HG03060 (cell line): ENCODE results near the gene FNDC3A.
A peak's percentile ranks its signal among the peaks of the same experiment; 100 is the strongest.

Experiments
- ATAC-seq: cut with Tn5 transposase; IDR thresholded peaks from one replicate; pipeline ENCODE4 v1.9.1; 2021; ENCODE audit warnings: low read depth, moderate number of reproducible peaks; ENCODE audit not compliant: unreplicated experiment

Gene FNDC3A

DNA sequence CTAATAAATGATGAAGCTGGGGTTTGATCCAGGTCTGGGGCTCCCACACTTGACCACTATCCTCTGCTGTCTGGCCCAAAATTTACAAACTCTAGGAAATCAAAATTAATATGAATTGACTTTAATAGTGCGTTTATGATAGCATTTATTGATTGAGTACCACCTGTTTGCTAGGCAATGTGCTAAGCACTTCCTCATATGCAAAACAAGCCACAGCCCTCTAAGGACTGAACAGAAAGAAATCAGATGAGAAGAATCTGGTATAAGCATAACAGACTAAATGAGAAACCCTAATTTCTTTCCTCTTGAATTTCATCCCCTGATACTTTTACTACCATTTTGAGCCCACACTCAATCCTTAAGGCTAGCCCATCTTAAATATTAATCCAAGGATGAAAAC is 237.8 kb downstream of the FNDC3A start:
- no peak for ATAC-seq

DNA sequence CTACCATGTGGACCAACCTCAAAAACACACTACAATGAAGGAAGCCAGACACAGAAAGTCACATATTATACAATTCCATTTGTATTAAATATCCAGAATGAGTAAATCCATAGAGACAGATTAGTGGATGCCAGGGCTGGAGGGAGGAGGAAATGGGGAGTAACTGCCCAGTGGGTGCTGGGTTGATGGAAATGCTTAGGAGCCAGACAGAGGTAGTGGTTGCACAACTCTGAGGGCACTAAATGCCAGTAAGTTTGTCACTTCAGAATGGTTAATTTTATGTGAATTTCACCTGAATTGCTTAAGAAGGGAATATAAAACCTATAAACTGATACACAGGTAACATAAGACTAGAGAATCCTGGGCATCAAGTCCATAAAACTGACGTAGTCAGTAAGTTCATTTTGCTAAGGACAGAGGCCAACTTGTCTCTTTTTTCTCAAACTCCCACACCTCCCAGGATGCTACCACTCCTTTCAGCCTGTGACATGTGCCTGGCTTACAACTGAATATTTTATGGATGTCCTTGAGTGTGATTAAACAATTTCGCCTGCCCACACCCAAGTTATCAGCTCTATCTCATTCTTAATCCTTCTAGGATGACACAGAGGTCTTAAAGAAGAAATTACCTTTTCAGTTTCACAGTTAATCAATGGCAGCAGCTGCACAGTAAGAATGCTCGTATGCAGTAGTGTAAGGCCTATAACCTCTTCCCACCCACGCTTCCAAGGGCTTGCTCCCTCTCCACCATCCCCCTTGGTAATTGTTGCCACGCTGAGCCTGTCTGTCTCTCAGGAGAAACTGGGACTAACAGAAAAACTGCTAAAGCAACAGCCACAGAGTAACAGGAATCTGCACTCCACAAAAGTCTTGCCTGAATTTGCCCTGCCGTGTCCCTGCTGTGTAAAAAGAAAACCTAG is 238.5 kb downstream of the FNDC3A start:
- ATAC-seq: no peak

DNA sequence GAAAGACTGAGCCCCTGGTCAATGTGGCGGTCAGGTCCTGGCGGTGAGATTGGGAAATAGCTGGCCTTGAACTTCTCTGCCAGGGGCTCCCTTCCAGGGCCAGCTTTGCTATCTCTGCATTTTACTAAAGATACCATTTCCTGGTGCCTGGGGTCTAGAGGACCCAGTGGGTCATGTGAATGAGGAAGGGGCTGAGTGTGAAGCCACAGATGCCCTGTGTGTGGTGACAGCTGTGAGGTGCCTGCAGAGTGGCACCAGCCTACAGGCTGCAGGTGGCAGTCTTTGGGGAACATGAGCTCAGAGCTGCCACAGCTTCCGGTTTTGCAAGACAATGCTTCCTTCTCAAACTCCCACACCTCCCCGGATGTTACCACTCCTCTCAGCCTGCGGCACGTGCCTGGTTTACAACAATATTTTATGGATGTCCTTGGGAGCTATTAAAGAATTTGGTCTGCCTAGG is 239.2 kb downstream of the FNDC3A start:
- ATAC-seq: peak; percentile 58

DNA sequence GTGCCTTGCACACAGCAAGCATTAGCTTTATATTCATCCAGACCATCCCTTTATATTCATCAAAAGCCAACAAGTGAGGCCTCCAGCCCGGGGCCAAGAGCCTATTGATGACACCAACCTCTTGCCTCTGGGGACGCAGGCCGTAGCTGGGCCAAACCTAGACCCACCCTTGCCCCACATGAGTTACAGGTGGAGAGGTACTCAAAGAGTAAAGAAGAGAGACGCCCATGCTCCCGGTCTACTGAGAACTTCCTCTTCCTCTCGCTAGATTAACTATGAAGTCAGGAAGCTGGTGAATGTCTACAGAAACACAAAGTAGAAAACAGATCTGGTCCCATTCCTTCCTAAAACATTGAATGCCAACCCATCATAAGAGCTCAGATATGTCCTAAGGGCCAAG is 240.6 kb downstream of the FNDC3A start:
- no peak for ATAC-seq

DNA sequence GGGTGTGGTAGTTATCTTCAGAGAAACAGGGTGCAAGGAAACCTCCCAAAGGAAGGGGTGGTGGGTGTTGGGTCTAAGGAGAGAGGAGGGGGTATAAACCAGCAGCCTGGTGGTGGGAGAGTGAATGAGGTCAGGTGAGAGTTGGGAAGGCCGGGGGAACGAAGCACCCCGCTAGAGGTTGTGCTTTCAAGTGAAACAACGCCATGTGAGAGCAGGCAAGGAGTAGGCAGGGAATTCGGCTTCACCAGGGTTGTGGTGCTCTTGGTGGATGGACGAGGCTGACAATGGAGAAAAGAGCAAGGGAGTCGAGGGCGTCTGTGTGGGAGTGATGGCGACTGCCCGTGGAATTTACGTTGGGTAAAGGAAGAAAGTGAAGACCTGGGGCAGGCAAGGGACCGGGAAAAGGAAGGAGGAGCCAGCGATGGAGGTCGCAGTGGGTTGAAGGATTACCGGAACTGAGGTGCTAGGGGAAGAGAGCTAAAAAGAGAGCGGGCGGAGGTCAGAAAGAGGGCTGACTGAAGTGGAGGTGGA is 242.3 kb downstream of the FNDC3A start:
- ATAC-seq: no peak

DNA sequence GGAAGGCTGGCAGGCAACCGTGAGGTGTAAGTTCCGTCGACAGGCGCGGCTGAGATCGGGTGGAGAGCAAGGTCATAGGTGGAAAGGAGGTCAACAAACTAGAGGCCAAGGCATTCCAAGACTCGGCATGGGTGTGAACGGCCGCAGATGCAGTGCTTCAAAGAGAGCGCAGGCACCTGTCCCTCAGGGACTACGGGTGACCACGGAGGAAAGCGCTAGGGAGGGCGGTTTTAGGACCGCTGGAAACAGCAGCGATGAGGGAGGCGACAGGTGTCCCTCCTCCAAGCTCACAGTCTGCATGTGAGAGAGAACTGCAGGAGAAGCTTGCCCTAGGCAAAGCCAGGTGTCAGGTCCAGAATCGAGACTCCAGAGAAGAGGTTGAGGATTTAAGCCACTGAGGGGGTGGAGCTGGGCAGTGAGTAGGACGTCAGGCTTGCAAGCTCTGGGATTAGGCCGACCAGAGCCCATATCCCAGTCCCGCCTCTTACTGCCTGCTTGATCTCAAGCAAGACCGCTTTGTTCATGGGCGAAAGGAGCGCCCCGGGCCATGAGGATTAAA is 242.9 kb downstream of the FNDC3A start:
- no peak for ATAC-seq

DNA sequence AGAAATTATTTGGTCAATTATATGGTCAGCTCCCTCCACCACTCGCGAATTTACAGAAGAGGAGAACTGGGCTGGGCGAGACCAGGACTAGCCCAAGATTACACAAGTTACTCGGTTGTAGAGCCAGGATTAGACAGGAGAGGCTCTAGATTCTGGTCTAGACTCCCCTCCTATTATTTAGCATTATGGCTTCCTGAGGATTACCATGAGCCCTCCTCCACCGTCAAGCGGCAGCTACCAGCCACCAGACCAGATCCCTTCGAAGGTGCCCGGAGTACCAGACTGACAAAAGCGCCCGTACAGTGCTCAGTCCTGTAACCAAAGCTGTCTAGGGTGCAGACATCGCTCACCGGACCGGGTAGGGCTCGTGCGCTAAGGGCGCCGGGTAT is 243.9 kb downstream of the FNDC3A start:
- ATAC-seq: no peak

DNA sequence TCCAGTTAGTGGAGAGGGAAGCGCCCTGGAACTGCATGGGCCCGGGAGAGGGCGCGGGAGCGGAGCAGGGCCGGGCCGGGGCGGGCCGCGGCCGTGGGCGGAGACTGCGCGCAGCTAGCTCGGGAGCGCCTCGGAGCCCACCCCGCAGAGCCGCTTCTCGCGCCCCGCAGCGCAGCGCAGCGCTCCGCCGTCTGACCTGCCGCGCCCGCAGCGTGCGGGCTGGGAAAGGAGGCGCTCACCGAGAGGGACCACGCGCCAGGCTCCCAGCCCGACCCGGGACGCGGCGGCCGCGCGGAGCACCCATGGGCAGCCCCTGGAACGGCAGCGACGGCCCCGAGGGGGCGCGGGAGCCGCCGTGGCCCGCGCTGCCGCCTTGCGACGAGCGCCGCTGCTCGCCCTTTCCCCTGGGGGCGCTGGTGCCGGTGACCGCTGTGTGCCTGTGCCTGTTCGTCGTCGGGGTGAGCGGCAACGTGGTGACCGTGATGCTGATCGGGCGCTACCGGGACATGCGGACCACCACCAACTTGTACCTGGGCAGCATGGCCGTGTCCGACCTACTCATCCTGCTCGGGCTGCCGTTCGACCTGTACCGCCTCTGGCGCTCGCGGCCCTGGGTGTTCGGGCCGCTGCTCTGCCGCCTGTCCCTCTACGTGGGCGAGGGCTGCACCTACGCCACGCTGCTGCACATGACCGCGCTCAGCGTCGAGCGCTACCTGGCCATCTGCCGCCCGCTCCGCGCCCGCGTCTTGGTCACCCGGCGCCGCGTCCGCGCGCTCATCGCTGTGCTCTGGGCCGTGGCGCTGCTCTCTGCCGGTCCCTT is 244.5 kb downstream of the FNDC3A start, which contains the start of gene MLNR:
Gene MLNR, plus strand, starts transcription at position 303 of the 820 bp plus-strand sequence. Its CDS starts 0 bp downstream, at position 303.
- ATAC-seq: no peak

DNA sequence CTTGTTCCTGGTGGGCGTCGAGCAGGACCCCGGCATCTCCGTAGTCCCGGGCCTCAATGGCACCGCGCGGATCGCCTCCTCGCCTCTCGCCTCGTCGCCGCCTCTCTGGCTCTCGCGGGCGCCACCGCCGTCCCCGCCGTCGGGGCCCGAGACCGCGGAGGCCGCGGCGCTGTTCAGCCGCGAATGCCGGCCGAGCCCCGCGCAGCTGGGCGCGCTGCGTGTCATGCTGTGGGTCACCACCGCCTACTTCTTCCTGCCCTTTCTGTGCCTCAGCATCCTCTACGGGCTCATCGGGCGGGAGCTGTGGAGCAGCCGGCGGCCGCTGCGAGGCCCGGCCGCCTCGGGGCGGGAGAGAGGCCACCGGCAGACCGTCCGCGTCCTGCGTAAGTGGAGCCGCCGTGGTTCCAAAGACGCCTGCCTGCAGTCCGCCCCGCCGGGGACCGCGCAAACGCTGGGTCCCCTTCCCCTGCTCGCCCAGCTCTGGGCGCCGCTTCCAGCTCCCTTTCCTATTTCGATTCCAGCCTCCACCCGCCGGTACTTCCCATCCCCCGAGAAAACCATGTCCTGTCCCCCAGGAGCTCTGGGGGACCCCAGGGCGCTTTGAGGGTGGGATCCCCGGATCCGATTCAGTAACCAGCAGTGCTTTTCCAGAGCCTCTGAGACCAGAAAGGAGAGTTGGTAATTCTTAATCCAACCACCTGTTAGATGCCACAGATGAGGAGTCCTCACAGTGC is 245.3 kb downstream of the FNDC3A start:
- ATAC-seq: no peak

DNA sequence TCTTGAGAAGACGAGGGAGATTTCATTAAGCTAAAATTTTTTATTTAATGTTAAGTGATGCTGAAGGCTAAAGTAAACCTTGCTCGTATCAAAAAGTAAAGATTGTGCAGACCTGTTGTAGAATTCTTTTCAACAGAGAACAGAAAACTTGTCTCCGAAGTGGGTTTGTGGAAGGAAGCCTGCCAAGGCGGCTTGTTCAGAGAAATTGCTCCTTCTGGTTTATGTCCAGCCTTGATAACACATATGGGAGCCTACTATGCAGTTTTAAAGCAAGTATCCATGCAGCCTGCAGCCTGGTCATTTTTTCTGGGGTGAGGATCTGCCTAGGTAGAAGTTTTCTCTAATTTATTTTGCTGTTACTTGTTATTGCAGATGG is 245.9 kb downstream of the FNDC3A start:
- ATAC-seq: no peak

DNA sequence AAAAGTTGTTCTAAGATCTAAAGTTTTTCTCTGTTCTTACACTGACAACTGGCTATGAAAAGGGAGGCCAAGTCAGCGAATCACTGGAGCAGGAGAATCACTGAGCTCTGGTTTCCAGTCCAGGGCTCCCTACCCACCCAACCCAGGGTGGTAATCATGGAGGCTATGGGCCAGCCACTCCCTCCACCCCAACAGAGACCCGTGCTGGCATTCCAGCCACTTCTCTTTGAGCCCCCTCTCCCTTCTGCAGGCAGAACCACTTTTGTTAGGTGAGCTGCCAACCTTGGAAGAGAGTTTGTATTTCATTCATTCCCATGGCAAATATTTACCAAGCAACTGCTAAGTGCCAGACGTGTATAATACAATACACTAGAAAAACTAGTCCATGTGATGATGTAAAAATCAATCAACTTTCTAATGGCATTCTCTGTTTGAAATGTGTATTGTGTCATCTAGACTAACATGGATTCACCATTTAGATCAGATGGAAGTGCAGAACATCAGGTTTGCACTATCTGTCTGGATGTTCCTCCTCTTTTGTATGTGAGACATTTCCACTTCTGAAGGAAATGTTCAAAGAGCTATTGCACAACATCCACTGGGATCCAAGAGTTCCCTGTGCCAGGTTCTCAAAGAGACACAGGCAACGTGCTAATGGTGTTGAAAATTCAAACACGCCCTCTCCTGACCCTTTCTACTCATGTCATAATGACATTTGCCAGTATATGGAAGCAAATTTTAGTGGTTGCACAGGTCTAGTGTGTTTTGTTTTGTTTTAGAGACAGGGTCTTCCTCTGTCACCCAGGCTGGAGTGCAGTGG is 249.7 kb downstream of the FNDC3A start:
- ATAC-seq: no peak

DNA sequence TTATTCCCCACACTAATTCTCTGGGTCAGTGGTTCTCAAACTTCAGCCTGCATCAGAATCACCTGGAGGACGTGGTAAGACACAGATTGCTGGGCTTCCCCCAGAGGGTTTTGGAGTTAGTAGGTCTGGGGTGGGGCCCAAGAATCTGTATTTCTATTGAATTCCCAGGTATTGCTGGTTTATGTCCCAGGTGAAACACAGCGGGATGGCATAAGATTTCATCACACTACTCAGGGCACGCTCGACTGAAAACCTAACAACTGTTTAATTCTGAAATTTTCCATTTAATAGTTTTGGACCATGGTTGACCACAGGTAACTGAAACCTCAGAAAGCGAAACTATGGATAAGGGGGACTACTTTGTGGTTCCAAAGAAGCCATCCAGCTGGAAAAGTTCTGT is 250.9 kb downstream of the FNDC3A start:
- ATAC-seq: no peak

DNA sequence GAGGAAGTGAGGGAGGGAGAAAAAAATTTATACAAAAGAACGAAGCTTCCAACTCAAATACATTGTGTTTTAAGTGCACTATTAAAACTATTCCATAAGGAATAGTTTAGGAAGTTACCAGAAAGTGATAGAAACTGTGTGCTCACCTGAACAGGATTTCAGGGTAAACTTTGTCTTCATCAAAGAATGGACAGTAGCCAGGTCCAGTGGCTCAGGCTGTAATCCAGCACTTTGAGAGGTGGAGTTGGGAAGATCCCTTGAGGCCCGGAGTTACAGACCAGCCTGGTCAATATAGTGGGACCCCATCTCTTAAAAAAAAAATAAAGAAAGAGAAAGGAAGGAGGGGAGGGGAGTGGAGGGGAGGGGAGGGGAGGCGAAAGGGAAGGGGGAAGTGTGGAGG is 259.0 kb downstream of the FNDC3A start:
- ATAC-seq: no peak

DNA sequence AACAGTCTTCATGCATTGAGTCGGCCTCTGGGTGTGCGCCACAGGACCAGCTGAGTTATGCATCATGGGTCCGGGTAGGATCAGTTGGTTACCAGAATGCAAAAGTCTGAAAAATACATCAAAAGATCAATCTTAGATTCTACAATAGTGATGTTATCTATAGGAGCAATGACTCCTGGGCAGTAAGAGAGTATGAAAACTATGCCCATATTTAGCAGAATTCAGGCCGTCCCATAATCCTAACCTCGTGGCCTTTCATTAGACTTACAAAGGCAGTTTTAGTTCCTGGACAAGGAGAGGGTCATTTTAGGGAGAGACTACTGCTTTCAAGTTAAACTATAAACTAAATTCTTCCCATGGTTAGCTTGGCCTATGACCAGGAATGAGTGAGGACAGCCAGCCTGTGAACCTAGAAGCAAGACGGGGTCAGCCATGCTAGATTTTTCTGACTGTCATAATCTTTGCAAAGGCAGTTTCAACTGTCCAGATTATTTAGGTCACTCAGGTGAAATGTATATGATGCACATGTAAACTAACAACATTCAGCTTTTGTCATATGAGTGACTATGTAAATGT is 260.2 kb downstream of the FNDC3A start:
- ATAC-seq: no peak

DNA sequence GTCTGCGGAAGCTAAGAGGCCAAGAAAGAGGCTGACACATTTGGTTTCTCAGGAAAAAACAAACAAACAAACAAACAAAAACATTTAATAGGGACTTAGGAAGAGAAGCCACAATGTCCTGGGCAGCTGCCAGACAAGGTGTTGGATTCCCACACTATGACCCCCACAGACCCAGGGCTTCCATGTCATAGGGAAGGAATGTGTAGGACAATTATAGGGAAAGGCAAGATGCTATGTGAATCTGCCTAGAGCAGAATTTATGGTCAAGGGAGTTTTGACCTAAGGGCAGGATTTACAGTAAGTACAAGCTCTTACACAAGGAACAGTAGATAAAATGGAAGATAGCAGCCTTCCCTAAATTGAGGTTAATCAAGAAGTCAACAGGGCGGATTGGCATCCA is 262.9 kb downstream of the FNDC3A start:
- ATAC-seq: no peak

DNA sequence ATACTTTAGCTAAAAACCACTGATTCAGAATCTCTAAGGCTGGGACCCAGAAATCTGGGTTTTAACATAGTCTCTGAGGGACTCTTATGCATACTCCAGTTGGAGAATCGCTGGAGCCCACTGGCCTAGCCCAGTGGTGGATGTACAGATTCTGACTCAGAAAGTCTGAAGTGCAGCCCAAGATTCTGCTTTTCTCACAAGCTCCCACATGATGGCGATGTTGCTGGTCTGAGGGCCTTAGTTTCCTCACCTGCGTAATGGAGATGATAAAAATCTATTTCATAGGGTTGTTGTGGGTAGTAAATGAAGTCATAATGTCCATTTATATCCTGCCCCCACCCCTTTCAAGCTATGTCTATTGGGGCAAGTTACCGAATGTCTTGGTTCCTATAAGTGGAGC is 264.3 kb downstream of the FNDC3A start:
- ATAC-seq: no peak

DNA sequence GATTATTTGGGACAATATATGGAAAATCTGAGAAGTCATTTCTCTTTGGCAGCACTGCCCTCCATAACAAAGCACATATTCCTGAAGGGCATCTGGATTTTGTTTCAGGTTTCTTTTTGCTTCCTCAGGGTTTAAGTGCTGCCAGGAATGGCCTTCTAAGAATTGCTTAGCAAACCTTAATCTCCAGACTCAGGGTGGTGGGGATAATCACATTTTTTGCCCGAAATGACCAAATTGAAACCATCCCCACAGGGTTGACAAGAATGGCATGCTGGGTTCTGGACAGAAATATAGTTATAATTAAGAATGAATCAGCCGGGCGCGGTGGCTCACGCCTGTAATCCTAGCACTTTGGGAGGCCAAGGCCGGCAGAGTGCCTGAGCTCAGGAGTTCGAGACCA is 265.6 kb downstream of the FNDC3A start:
- ATAC-seq: no peak

DNA sequence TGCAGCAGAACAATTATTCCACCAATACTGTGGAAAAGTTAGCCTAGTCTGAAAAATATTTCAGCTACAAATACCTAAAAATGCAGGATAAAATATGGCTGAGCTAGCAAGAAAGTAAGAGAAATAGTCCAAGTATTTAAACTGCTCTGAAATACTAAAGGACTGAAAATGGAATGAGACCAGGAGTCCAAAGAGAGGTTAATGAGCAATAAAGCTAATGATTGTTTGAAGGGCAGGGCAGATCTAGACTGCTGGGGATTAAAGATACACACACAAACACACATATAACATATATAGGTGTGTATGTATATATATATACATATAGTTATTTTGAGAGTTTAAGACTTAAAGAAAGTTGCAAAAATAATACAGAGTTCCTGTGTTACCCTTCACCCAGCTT is 269.4 kb downstream of the FNDC3A start:
- ATAC-seq: no peak
